ENCODE data around the gene NBAS.
"Not testable (repeated sequence)": the region's sequence is repeated elsewhere in the genome, so short reads cannot be mapped to it uniquely, and the experiment has no call there.

NBAS gene

DNA sequence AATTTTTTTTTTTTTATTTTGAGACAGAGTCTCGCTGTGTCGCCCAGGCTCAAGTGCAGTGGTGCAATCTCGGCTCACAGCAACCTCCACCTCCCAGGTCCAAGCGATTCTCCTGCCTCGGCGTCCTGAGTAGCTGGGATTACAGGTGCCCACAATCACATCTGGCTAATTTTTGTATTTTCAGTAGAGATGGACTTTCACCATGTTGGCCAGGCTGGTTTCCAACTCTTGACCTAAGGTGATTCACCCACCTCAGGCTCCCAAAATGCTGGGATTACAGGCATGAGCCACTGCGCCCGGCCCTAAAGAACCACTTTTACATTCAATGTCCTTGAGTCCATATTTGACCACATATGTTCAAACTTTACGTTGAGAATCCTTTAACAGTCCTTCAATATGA lies 156.6 kb downstream of the NBAS start:
- DNase-seq, result not testable (repeated sequence)

DNA sequence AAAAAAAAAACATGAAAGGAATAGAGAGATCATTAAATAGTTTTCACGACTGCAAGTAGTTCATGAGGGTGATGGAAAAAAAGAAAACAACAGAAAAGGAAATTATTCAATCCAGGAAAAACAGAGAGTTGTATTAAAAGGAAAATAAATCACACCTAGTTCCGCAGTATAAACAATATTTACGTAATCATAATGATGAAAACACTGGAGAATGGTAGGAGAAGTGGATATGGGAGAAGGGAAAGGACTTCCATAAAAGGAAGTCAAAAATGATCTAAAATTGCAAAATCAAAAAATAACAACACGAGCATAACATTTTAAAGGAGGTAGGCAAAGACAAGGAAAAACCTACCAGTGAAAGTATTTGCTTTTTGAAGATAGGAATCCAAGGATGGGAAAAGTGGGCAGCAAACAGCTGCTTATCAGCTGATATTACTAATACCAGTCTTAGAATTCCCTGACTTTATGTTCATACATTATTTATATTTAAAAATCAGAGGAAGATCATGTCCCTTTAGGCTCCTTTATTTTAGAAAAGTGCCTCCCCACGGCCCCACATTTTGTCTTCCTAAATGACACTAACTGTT lies 160.8 kb downstream of the NBAS start:
- no peak for DNase-seq

DNA sequence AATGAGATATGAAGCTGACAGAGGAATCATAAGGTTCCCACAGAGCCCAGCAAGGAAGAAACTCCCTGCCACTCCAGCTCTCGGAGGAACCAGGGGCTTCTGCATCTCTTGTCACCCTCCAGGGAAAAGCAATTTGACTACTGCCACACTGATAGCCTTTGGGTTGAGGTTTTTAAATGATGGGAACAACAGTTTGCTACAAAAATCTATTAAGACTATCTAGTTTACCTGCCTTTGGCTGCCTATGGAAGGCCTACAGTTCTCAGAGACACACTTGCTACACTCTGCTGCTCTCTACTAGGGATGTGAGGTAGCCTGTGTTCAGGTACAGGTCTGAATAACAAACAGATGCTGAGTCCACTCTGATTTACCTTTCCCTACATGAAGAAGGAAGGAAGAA lies 161.9 kb downstream of the NBAS start:
- no peak for DNase-seq

DNA sequence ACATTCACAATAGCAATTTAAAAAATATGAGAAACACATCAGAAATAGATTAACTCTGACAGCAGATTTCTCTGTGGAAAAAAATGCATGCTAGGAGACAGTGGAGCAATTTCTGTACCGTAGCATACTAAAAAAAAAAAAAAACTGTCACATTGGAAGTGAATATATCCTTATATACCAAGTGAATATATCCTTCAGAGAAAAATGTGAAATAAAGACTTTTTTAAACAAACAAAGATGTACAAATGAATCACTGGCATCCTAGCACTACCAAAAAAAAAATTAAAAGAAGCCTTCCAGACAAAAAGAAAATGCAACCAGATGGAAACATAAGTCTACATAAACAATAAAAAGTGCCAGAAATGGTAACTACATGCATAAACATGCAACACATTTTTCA lies 169.4 kb downstream of the NBAS start:
- no peak for DNase-seq

DNA sequence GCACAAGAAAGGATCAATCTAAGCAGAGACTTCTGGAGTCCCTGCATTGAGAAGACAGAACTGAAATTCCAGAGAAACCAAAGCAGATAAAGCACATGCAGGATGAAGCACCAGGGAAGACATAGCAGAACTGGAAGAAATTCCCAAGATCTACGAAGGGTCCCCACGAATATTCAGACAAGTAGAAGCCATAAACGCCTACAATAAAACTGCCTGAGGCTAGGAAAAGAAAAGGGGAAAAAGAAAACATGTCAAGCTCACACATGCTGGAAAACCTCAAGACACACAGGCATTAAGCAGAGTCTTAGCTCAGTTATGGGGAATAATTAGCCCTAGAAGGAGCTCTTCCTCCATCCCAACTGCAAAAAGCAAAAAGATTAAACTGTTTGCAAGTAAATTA lies 171.2 kb downstream of the NBAS start:
- DNase-seq, result no peak

DNA sequence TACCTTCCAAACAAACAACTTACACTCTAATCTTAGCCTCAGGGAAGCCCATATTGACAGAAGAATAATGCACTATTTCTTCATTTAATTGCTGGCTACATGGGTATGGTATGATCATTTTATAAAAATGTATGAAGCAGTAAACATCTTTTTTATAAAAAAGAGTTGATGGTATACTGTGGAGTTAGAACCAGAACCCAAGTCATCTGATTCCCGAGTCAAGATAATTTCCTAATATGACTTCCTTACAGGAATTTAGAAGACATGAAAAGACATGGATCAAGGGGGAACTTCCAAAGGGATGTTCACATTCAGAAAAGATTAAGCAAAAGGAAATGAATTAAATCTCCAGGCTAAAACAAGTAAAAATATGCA lies 171.8 kb downstream of the NBAS start:
- DNase-seq, result no peak

DNA sequence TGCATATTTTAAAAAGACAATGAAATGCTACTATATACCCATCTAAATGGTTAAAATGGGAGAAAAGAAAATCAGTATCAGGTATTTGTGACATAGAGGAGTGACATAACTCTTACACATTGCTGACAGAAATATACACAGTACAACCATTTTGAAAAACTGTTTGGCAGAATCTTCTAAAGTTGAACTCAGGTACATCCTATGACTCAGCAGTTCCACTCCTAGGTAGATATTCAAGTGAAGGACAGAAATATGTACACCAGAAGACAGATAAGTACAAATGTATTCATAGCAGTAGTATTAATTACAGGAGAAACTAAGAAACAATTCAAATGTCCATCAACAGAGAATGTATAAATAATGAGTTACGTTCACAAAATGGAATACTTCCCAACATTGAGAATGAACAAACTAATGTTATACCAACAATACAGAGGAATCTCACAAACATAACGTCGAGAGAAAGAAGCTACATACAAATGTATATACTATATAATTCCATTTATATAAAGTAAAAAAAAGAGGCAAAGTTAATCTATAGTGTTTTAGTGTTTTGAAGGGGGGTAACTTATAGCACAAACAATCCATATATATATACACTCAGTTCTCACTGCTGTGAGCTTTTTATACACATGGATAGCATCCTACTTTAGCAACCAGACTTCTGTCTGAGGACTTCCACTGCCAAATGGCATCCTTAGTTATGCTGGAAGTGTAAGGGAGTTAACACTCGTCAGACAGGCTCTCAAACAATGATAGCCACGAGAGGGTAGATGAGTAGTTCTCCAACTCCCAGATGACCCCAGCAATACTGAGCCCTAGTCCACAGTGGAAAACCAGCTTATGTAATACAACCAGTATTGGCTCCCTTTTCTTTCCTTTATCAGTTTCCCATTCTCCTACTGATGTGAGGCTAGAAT lies 172.5 kb downstream of the NBAS start:
- DNase-seq, result no peak

DNA sequence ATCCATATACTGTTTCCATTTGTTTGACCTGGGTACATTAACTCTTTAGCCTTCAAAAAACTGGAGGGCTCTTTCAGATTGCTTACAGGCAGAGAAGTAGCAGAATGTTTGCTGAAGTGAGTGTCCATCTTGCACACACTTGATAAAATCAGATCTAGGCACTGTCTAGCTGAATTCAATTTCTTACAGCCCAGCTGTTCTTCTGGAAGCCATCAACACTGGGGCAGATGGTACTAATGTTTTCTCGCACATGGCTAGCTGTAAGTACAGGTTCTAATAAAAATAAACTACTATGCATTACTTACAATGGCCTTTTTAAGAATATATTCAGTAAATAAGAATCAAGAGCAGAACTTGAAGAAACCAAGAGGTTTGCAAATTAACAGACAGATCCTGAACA lies 175.9 kb downstream of the NBAS start:
- DNase-seq, result no peak

DNA sequence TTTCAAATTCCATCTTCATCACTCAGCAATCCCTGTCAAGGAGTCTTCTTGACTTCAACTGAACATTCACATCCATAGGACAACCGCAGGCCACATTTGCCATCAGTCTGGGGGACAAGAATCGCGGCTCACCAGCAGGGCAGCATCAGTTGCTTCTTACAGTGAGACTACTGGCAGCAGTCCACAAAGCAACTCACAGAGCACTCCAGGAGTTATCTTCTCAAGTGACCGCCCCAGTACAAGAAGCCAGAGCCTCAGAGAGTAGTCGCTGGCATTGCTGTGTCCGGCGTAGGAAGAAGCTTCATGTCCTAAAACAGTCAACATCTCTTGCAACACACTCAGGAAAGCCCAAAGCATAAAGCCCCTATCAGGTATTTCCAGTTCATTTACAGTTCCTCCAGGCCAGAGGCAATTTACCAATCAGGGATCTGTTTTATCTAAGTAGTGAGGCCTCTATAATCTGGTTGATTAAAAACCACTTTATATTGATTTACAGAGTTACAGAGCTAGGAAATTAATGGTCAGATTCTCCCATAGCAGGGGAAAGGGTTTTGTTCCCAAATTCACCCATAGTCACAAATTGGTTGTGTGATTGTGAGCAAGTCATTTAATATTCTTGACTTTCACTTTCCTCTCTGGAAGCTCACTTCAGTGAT lies 177.3 kb downstream of the NBAS start:
- DNase-seq, result no peak

DNA sequence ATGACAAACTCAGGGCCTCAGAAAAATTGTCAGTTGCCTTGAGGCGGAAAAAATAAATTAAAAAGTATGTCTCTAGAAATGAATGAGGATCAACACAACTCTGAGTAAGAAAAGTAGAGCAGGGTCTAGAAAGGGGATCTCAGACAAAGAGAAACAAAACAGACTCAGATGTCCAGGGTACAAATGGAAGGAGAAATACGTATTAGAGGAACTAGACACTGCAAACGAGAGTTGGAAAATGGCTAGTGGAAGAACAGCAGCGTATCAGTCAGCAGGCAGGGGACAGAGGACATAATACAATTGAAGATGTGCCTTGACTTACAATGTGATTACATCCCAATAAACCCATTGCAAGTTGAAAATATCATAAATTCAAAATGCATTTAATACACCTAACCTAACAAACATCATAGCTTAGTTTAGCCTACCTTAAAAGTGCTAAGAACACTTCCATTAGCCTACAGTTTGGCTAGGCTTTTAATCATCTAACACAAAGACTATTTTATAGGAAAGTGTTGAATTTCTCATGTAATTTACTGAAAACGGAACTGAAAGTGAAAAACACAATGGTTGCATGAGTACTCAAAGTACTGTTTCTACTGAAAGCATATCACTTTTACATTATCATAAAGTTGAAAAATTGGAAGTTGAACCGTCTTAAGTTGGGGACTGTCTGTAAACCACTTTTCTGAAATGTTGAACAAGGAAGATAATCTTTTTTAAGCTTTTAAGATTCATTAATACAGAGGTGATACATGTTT lies 182.8 kb downstream of the NBAS start:
- DNase-seq, result no peak

DNA sequence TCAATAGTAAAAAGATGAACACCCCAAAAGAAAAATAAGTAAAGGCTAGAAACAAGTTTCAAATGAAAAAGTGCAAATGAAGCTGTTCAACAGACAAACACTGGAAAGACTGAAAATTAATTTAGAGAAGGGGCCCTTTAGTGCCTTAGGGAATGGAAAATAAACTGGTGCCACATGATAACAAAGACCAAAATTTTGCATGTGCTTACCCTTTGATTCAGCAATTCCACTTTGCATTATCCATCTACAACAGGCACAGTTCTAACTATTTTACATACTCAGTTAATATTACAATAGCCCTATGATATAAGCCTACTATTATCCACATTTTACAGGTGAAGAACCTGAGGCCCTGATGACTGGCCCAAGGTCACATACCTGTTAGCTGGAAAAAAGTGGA lies 183.9 kb downstream of the NBAS start:
- DNase-seq, result no peak

DNA sequence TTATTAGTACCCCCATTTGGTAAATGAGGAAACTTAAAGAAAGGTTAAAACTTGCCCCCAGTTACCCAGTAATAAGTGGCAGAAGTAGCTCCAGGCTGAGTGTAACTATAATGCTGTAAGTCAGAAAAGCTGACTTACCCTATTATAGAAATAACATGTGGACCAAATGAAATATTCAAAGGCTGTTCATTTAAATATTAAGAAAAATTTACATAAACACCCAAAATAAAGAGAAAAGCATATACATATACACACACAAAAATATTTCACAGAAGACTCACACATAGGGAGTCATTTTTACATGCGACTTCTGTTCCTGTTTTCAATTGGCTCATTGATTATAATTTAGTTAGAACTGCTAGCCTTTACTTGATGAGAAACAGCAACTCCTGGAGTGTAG lies 189.1 kb downstream of the NBAS start:
- no peak for DNase-seq

DNA sequence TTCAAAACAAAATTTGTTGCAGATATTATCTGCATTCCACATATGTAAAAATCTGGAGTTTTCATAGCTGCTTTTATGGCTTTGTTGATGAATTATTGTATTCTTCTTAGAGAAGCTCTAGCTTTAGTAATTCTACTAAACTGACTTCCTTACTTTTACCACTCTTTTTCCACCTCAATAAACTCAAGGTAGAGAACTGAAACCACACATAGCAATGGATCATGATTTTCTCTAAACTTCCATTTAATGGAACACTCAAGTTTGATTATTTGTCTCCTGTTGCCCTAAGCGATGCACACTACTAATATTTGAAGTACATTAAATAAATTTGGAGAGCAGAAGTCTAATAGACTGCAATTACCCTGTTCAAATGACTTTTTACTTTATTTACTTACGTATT lies 192.0 kb downstream of the NBAS start:
- no peak for DNase-seq

DNA sequence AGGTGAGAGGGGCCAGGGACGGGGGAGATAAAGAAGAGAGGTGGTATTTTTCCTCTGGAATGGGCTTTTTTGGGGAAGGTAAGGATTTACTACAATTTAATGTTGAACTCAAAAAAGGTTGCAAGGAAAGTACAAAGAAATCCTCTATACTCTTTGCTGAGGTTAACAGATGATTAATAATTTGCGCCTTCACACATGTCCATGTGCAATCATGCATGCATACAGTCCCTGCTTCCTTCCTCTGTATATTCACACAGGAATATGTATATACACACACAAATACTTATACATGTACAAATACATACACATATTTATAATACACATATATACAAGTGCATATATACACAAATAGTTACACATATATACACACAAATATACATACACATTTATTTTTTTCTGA lies 193.4 kb downstream of the NBAS start:
- DNase-seq, result no peak

DNA sequence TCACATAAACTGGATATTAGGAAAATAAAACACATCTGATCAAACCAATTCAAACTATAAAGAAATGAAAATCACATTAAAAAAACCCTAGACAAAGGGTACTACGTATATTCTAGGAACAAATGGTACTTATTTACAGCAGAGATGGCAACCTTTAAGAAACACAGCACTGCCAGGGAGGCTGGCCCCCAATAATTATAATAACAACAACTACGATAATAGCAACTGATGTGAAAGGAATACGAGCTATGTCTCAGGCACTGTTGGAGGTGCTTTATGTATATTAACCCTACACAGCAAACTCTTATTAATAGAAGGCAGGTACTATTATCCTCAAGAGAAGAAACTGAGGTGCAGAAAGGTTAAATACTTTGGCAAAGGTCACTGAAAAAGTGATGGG lies 193.9 kb downstream of the NBAS start:
- DNase-seq, result no peak

DNA sequence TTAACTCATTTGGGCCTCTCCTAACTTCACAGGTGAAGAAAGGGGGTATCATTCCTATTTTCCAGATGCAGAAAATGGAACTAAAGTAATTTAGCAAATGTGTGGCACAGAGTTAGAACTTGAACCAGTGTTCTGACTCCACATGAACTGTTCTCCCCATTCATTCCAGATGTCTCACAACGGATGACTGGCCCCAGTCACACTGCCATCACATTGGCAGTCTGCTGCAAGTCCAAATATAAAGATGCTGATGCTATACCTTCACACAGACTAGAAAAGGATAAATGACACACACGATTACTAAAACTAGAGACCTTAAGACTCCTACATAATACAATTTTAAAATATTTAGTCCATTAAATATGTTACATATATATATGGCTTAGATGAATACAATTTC lies 195.7 kb downstream of the NBAS start:
- DNase-seq, result no peak

DNA sequence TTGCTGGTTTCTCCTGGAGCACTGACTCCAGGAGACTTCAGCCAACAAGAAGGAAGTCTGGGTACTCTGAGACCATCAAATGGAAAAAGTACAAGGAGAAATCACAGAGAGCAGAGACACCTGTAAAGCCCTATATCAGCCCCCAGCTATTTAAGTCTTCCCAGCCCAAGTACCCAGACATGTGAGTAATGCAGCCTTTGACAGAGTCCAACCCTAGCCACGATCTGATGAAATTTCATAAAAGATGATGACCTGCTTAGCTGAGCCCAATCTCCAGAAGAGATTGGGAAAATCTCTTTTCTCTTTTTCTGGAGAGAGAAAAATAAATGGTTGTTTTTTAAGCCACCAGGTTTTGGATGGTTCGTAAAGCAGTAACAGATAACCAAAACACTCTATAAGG lies 196.6 kb downstream of the NBAS start:
- no peak for DNase-seq

DNA sequence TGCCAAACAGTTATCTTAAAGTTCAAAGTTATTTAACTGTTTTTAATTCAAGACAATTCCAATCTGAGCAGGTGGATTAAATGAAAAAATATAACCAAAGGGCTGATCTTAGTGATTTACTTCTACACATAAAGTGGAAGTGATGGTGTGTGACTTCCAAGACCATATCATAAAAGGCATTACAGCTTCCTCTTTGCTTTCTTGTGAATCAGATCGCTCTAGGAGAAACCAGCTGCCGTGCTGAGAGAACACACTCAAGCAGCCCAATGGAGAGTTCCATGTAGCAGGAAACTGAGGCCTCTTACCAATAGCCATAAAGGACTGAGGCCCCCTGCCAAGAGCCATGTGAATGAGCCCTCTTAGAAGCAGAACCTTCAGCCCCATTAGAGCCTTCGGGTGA lies 197.4 kb downstream of the NBAS start:
- no peak for DNase-seq

DNA sequence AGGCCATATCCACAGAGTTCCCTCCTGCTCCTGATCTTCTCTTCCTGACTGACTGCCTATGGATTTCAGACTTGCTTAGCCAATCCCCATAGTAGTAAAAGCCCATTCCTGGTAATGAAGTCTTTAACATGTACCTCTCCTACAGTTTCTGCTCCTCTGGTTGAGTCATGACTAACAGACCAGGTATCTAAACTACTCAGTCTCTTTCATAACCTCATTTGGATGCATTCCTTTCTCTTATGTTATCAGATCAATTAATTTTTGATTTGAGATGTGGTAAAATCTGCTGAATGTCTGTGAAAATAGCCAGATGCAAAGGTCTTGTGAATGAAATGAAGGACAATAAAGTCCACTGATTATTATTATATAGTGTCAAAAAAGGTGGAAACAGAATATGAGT lies 198.0 kb downstream of the NBAS start:
- no peak for DNase-seq

DNA sequence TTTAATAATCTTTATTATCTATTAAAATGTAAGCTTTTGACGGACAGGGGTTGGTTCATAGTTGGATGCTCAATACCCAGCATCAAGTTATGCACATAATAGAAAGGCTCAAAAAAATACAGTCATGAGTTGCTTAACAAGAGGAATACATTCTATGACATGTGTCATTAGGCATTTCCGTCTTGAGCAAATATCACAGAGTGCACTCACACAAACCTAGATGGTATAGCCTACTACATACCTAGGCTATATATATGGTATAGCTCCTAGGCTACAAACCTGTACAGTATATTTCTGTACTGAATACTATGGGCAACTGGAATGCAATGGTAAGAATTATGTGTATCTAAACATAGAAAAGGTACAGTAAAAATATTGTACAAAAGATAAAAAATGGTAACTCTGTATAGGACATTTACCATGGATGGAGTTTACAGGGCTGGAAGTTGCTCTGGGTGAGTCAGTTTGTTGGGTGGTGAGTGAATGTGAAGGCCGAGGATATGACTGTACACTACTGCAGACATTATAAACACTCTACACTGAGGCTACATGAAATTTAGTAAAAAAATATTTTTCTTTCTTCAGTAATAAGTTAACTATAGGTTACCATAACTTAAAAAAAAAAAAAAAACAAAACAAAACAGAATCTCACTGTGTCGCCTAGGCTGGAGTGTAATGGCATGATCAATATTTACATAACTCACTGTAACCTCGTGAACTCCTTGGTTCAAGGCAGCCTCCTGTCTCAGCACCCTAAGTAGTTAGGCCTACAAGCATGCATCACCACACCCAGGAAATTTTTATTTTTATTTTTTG lies 201.2 kb downstream of the NBAS start:
- DNase-seq, result no peak

DNA sequence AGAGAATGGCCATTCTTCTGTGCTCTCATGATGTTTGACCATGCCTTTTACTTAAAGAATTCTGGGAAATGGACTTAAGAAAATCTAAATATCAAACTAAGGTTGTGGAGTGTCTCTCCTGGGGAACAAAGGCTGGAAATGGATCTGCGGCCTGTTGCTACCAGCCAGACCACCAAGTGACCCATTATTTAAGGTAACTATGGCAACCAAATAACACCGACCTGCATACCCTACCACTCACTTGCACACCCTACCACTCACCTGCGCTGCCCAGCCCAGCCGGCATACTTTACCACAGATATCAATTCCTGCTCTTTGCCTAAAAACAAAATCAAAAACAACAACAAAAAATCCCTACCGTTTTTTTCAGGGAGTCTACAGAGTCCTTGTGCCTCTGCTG lies 203.2 kb downstream of the NBAS start:
- no peak for DNase-seq

DNA sequence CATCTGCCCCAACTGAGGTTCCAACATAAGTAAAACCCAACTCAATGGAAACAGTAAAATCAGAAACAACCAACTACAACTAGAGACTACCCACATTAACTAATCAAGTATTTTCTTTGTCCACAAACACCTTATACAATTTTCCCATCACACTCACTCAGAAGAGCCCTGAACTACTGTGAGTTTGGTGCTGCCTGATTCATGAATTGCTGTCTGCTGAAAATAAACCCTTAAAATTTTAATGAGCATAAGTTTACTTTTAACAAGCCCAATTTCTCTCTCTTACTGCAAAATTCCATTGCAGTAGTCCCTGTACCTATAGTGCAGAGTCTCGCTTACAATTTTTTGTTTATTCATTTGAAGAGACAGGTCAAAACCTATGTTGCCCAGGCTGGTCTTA lies 203.9 kb downstream of the NBAS start:
- no peak for DNase-seq

DNA sequence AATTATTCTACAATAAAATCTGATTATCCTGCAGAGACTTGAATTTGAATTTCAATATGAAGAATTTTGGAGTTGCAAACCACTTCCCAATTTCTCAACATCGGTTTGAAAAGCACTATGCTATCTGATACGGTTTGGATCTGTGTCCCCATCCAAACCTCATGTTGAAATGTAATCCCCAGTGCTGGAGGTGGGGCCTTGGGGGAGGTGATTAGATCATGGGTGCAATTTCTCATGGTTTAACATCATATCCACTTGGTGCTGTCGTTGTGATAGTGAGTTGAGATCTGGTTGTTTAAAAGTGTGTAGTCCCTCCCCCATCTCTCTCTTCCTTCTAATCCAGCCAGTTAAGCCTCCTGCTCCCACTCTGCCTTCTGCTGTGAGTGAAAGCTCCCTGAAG lies 205.7 kb downstream of the NBAS start:
- DNase-seq, result no peak
